Stimulated activated CD8-positive, alpha-beta memory T cell treated with anti-CD3 and anti-CD28 coated beads, Interleukin-12 subunit alpha, Interleukin-12 subunit beta, amount 100 ng/mL, for 24 hours (primary cell): ENCODE results near the gene RAB15.

Source experiments
- DNase-seq: peaks from one replicate; pipeline ENCODE4 v3.0.0-alpha.2; 2020; ENCODE audit errors: extremely low read depth

Gene RAB15

GRCh38 chr14:64910847-64911495, 61.2 kb downstream of the RAB15 start:
- DNase-seq: no peak

- no peak for DNase-seq
These were observed 66.1 kb downstream of the RAB15 start for GRCh38 chr14:64906022-64906421.

DNA sequence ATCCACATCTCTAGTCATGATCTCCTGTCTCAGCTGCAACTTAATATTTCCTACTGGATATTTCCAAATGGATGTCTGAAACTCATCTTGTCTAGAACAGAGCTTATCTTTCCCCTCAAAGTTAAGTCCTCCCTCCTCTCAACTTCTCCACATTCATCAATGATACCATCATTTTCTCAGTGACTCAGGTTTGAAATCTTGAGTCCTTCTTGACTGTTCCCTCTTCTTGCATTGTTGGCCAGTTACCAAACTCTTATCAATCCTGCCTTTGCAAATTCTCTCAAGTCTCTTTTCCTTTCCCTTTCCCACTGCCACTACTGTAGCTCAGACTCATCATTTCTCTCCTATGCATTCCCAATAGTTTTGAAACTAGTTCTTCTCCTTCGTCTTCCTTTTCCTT, 72.2 kb downstream of the RAB15 start:
- DNase-seq: no peak
